NCI-H774 (cell line): Measurements from ENCODE around the gene PDE3B.

ENCODE experiments used
- DNase-seq: peaks from one replicate; lab custom pipeline; 2025; lab: John Stamatoyannopoulos, UW

PDE3B gene

DNA sequence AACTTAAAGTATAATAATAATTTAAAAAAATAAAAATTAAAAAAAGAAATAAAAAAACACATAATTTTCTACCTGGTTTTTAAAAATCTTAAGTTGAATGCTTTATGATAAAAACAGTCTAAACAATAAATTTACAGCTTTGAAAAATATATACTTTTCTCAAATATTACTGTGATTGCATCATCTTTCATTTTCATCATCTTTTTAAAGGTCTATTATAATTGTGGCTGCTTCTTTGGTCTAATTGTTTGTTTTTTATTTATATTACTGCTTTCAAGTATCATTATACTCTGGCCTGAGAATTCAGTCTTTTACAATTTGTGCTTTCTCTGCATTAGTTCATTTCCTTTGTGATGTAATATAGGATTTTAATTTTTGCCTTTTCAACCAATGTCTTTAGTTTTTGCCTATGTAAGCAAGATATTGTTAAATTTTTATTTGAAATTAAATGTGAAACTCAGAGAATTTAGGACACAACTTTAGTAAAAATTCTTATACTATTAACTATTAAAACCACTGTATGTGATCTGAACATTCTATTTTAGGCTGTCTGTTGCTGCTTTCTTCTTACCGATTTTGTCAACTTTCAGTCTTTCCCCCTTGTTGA, 241.2 kb downstream of the PDE3B start:
- DNase-seq: no peak

GRCh38 chr11:14886513-14886912, 242.9 kb downstream of the PDE3B start:
- DNase-seq: no peak

GRCh38 chr11:14891143-14892035, 247.8 kb downstream of the PDE3B start:
- peak; percentile 85 for DNase-seq

DNA sequence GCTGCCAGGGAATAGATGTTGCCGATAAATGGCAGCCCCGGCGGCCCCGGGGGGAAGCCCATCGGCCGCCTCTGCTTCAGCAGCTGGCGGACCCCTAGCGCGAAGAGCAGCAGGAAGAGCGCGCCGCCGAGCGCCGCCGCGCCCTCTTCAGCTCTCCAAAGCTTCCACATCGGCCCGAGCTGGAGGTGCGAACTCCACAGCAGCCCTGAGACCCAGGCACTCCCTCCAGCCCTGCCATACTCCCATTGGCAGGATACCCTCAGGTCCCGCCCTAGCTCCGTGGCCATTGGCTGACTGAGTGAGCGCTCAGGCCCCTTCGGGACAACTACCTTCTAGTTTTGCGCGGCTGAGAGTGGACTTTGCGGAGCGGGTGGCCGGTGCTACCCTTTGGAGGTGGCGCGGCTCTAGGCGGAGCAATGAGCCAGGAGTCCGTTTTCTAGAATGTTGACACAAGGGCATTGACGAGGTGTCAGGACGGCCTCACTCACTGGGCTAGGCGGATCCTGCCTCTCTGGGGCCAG, 248.5 kb downstream of the PDE3B start, which contains the start of gene CYP2R1:
Gene CYP2R1 (minus strand): TSS at position 196 of the 521 bp plus-strand sequence. CDS start 26 bp downstream, at position 170.
- DNase-seq: peak; percentile 97

DNA sequence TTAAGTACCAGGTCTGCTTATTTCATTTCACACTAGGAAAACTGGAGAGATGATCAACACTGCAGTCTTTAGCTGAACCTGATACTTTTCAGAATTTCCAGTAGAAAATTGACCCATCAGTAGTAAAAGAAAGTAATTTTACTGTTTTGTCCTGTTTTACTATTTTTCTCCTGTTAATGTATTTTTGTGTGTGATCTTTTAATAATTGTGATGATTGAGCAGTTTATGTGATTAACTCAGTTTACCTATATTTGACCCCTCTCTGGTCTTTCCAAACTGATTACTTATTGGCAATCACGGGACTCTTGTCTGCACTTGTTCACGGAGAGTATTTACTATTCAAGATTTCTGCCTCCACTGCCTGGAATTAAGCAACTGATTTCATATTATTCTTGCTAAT, 249.0 kb downstream of the PDE3B start:
- no peak for DNase-seq

DNA sequence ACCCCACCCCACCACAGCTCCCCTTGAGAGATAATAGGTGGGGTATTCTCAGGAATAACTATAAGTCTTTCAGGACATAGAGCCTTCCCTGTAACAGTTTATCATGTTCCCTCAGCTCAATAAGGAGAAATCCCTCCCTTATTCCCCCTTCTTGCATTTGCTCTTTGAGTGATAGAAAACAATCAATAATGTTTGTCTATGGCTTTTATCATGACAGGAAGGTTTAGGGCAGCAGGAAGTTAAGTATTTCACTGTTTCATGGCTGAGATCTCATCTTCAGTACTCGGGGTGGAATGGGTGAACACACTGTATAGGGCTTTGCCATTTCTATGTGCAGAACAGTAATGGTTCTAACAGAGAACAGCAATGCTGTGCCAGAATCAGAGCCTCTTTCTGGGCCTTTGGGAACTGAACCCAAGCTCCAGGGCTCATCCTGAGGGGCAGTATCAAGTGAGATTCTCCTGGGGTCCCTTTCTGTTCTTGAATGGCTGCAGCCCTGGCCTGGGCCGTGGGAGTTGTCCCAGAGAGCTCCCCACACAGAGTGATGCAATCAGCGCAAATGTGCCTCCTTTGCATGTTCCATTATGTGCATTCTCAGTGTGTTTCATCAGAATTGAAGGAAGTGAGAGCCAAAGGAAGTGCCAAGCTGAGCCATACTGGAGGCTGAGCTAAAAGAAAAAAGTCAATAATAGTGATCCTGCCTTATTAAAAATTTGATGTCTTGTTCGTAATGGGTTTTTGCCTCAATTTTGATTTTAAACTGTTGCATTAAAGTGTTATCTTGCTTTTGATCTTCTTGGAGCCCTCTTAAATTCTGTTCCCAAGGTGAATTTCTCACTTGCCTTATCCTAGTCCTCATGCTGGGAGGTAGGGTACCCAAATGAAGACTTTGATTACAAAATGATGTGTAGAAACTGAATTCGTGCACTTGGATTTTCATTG, 251.3 kb downstream of the PDE3B start:
- DNase-seq: no peak

DNA sequence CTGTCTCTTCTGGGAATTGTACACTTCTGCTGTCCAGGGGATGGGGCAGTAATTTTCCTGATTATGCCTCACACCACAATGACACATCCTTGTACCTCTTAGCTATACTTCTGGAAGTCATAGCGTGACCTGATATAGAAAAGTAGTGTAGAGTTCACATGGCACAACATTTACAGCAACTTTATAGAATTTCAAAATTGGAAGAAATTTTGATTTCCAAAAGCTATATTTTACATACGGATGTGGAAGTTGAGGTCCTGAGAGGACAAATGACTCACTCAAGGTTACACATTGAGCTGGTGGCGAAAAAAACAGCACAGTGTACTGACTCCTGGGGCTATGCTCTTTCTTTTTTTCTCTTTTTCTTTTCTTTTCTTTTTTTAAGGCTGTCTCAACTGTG, 254.8 kb downstream of the PDE3B start:
- DNase-seq: no peak

GRCh38 chr11:14898906-14899305, 255.3 kb downstream of the PDE3B start:
- DNase-seq: no peak

GRCh38 chr11:14902650-14903350, 259.2 kb downstream of the PDE3B start:
- no peak for DNase-seq

GRCh38 chr11:14904745-14905103, 261.1 kb downstream of the PDE3B start:
- DNase-seq: no peak

GRCh38 chr11:14905104-14906033, 261.8 kb downstream of the PDE3B start:
- DNase-seq: no peak

DNA sequence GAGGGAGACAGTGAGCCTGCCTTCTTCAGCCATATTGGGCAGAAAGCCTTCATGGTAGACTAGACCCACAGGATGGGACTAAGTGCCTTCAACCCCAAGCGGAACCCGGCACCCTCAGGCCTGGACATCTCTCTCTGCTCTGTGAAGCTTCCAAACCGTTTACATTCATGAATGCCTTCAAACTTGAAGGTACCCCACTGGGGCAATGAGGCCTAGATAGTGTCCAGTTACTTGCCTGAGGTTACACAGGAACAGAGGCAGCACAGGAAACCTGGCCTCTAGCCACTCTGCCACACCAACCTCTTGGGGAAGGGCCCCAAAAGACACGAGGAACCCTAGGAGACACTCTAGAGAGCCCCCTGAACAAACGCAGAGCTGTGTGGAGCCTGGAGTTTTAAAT, 263.0 kb downstream of the PDE3B start:
- DNase-seq: no peak

DNA sequence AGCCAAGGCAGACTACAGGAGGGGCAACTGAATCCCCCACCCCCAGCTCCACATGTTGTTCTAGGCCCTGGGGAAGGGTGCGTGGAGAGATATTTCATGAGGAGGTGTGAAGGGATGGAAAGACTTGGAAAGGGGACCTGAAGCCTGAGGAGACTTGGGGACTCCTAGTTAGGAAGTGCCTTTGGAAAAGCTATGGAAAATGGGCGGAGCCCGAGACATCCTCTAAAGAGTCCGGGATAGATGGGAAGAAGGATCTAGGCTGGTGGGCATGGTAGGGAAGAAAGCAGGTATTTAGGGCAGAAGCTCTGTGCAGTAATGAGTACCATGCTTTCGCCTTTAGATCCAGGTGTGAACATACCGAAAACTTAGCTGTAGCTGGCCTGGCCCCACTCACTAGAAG, 263.4 kb downstream of the PDE3B start:
- no peak for DNase-seq

DNA sequence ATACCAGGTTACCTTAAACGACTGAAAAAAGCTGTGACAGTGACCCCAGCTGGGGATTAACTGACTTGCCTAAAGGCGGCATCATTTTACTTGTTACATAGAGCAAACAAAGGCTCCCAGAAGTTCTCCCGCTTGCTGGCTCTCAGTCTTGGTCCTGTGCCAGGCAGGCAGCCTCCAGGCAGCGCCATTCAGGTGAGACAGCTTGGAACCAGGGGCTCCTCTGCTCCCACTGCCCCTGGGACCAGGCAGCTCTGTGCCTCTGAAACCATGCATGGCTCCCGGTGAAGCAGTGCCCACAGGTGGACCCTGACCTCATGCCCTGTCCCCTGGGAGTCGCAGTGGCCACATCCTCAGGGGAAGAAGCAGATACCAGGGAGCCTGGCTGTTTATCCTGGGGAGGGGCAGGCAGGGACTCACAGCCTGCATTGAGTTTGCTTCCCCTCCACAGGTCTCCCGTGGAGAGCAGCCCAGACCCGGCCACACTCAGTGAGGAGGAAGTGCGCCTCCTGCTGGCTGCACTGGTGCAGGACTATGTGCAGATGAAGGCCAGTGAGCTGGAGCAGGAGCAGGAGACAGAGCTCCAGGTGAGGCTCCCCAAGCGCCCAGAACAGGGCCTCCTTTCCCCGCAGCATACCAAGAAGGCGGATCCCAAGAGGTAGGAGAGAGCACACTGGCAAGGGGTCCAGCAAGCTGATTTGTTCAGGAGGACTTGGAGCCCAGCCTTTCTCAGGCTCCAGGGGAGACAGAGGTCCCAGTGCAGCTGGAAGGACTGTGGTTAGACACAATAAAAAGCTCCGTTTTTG, 264.0 kb downstream of the PDE3B start:
- DNase-seq: peak; percentile 79

GRCh38 chr11:14908214-14908880, 264.7 kb downstream of the PDE3B start:
- peak; percentile 61 for DNase-seq

DNA sequence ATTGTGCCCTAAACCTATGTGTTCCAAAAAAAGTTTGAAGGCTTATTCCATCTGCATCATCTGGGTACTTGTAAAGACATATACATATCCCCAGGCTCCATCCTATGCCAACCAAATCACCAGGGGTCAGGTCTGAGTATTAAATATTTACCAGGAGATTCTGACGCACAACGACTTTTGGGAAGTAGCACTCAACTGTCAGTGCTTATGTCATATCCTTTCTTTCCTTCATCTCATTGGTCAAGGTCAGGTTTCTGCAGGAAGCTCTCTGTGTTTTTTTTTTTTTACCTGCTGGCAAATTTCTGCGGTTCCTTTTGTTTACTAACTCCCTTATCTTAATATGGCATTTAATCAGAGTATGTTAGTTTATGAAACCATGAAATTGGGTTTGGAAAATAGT, 270.9 kb downstream of the PDE3B start:
- no peak for DNase-seq

DNA sequence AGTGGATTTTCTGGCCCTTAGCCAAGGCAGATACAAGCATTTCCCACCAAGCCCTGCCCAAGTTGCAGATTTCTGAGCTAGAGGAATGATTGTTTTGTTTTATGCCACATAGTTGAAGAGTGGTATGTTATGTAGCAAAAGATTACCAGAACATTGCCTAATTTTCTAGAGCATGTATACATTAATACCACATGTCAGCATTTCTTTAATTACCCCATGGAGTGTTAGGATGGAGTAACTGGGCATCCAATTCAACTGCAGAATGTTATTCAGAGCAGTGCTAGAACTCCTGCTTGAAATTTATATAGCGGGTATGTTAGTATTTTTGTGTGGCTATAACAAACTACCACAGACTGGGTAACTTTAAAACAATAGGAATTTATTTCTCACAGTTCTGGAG, 272.8 kb downstream of the PDE3B start:
- DNase-seq: no peak
